Neural progenitor cell (in vitro differentiated cells): ENCODE data around the gene TOX2.

Experiments used
- CTCF ChIP-seq: fragments of 200-600 bp; sonication (generic); IDR thresholded peaks from 2 replicates; pipeline ENCODE4 v1.5.1; 2017; ENCODE audit warnings: antibody characterized with exemption, mild to moderate bottlenecking
- EZH2 ChIP-seq: fragments of 200-600 bp; sonication (generic); IDR thresholded peaks from 2 replicates; pipeline ENCODE4 v1.6.1; 2017; ENCODE audit warnings: antibody characterized with exemption, mild to moderate bottlenecking, moderate library complexity

- no peak for TF ChIP-seq CTCF
- no peak for TF ChIP-seq EZH2
Measured at GRCh38 chr20:43963872-43964791, 49.5 kb downstream of the TOX2 start.
